CD4-positive, alpha-beta T cell treated with Interleukin-17A for 4 hours (primary cell): Measurements from ENCODE around the gene SFMBT2.

Experiments
- DNase-seq: peaks from one replicate; pipeline ENCODE4 v3.0.0-alpha.2; 2020; ENCODE audit warnings: mixed read lengths

The SFMBT2 gene

GRCh38 chr10:7293378-7293920 lies 117.4 kb downstream of the SFMBT2 start:
- no peak for DNase-seq

- DNase-seq = no peak
Observed at GRCh38 chr10:7291487-7292270, 119.2 kb downstream of the SFMBT2 start.

DNA sequence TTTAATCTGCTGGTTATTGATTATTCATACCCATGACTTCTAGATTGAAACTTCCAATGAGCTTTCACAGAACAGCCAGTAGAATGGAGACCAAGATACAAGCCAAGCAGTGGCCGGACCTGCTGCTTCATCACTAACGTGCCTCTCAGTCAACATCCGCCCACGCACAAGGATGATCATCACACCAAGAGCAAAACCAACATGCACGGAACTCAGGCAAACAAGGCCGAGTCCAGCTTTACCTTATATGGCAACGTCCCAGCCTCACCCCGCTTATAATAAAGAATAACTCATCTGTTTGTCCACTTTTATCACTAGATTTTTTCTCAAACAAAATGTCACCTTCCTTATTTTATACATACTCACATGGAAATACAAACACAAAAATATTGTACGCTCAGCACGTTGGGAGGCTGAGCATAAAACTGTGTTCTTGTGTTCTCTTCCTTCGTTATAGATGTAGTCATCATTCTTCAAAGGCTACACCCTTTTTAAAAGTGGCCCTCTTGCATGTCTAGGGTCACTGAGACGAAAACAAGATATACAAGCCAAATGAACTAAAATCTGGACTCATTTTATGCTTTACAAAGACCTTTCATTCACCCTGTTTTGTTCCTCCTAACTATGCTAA lies 122.7 kb downstream of the SFMBT2 start:
- no peak for DNase-seq

- no peak for DNase-seq
Observed at GRCh38 chr10:7287377-7287776, 123.5 kb downstream of the SFMBT2 start.

DNA sequence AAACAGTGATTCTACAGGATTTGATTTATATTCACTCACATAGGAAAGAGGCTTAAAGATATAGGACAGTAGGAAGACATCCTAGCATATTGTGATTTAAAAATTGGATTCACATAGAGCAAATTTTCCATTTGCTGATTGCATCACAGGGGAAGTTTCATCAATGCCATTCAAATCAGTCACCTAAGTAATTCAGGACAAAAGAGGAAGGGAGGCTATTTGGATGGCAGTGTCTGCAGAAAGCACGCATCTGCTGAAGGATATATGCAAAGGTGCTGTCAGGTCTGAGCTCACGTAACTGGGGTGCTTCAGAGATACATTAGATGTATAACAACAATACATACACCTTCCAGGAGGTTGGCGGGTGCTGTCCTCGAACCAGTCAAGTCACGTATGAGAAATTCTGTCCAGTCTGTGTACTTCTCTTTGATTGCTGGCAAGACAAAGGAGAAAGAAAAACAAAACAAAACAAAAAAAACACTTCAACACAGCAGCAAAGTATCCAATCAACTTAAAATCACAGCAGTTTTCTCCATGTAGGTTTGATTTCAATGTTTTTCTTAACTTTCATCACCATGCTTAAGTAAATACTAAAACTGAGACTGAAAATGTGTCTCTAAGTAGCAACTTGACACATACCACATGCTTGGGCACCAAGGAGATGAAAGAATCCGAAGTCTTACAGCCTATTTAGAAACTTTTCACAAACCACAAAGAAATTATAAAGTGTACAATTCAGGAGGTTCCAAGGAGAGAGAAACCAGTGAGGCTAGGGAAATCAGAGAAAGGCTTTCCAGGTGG lies 125.1 kb downstream of the SFMBT2 start:
- DNase-seq = no peak

GRCh38 chr10:7283246-7283645 lies 127.6 kb downstream of the SFMBT2 start:
- no peak for DNase-seq

DNA sequence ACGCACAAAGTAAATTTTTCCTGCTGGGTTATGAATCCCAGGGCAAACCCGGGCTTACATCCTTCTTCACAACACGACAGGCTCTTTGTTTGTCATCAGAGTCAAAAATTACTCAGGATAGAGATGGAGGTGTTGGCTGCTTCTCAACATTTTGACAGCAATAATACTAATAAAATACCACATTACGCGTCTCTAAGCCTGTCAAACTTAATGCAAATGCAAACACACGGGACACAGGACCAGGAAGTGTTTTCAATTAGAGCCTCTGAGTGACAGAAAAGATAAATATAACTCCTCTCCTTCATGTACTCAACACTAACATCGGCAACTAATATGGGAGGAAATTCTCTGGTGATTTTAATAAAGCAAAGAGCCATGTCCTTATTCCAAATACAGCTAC lies 128.4 kb downstream of the SFMBT2 start:
- no peak for DNase-seq

DNA sequence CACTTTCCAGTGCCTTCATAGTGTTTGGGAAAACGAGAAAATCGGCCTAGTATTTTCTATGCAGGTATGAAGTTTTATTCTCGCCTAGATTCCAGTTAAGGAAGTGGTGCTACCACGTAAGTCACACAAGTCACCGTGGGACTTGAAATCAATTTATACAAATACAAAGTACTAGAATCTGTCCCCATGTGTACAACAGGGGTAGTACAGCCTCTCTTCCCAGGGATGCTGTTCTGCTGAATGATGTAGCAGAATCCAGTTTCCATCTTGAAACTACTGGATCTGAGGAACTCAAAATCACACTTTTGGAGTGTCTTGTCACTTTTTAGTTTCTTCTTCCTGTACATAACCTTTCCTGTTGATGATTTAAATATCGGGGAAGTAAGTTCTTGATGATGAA lies 129.4 kb downstream of the SFMBT2 start:
- DNase-seq = no peak

DNA sequence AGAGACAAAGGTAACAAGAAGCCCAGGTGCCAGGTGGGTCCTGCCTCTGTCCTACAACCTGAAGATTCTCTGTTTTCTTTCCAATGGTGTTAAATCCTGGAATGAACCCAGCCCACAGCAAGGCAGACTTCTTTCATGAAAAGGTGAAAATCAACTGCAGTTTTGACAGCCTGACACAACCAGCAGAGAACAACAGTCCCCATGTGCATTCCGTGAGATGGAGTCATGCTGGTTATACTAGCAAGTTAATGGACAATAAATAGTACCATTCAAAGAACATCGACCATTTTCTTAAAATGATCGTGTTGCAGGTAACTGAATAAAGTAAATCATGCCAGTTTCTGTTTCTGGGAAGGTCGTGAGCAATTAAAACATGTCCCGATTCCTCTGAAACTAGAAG lies 131.5 kb downstream of the SFMBT2 start:
- no peak for DNase-seq

DNA sequence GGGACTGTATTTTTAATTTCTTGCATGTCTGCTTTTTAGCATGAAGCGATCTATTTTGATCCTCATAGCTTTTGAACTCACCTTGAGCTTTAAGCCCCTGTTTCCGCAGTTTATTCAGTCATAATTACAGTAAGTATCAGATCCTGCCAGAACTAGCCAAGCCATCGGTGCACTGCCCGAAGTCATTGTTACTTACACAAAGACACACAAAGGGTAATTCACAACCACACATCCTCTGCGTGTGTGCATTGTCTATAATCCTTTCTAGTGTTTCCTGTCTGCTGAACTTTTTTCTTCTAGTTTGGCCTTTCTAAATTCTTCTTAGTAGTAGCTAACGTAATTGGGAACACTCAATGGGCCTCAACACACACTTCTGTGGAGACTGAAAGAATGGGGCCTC lies 133.0 kb downstream of the SFMBT2 start:
- no peak for DNase-seq

- DNase-seq = no peak
Observed at GRCh38 chr10:7277432-7277831, 133.4 kb downstream of the SFMBT2 start.

DNA sequence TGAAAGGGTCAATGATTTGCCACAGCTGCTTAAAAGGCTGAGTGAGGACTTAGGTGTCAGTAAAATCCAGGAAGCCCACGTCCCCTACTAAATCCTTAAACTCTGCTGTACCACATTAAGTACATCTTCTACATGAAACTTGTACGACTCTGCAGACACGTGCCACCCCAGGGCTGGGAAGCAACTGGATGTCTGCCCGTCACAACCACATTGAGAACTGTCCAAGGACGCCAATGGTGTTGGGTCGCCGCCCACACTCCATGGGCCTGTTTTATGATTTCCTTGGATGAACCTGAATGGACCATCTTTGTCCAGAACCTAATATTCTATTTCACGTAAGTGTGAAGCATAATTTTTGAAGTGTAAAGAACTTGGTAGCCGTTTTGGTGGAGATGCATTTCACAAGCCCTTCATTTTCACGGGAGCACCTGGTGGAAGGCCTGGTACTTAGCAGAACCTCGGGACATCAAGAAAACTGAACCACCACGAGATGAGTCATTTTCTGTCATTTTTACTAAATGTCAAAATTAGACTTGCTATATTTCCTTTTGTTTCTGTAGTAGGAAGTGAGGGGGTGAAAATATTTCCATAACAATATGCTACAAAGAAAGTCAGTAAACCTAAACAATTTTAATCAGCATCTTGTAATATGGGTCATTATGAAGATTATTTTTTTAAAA lies 134.9 kb downstream of the SFMBT2 start:
- peak; percentile 14 for DNase-seq

DNA sequence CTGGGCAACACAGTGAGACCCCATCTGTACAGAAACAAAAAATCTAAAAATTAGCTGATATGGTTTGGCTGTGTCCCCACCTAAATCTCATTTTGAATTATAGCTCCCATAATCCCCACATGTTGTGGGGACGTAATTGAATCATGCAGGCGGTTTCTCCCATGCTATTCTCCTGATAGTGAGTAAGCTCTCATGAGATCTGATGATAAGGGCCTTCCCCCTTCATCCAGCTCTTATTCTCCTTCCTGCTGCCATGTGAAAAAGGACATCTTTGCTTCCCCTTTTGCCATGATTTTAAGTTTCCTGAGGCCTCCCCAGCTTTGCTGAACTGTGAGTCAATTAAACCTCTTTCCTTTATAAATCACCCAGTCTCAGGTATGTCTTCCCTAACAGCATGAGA lies 136.5 kb downstream of the SFMBT2 start:
- DNase-seq = no peak

GRCh38 chr10:7272008-7272407 lies 138.8 kb downstream of the SFMBT2 start:
- DNase-seq = peak; percentile 50

- no peak for DNase-seq
Observed at GRCh38 chr10:7269988-7270387, 140.8 kb downstream of the SFMBT2 start.

GRCh38 chr10:7267142-7267541 lies 143.7 kb downstream of the SFMBT2 start:
- DNase-seq = no peak

GRCh38 chr10:7265396-7266123 lies 145.3 kb downstream of the SFMBT2 start:
- DNase-seq = no peak

DNA sequence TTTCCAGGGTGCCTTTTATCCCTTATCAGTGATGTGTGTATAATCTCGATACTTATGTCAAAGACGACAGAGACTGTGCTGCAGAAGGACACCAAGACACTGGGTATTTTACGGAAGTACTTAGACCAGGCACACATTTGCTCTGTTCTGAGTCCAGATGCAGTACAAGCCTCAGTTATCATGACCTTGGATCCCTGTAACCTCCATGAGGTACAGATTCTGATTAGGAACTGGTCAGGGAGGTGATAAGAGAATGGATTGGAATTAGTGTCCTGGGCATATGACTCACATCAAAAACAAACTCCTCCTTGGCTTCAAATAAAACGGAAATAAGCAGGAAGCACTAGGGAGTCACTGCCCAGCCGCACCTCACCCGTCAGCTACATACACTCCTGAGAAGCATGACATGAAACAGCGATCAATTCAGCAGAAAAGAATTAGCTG lies 146.5 kb downstream of the SFMBT2 start:
- DNase-seq = no peak

DNA sequence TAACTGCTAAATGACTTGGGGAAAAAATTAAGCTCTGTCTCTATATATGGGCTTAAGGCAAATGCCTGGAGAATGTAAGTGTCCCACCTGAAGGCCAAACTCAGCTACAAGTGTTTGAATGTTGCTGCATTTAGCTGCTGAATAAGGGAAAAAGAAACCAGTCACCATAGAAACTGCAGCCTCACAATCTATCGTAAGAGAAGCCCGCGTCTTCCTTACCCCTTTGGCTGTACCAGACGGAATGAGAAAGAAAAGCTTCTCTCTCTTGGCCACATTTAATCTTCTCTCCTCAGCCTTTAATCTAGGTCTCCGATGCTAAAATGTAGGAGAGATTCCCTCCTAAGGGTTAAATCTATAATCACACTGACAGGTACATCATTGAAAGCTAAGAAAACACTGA lies 147.2 kb downstream of the SFMBT2 start:
- no peak for DNase-seq

GRCh38 chr10:7261351-7261750 lies 149.5 kb downstream of the SFMBT2 start:
- no peak for DNase-seq

GRCh38 chr10:7260912-7261311 lies 149.9 kb downstream of the SFMBT2 start:
- no peak for DNase-seq

DNA sequence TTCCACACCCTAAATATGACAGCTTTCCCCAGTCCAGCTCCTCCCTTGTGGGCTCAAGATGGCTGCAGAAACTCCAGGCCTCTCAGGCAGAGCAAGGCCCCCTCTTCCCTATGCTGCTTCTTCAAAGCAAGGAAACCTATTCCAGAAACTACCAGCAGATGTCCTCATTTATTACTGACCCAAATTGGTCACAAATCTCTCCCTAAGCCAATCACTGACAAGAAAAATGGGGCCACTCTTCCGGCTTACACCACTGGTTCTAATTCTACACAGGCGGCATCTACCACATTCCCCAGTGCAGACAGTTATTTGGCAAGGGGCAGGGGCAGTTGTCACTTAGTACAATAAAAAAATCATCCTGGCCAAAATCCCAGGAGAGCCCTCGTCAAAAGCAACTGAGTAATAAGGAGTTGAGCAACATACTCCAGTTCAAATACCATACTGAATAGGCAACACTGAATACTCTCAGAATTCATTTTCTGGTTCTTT lies 150.4 kb downstream of the SFMBT2 start:
- peak; percentile 23 for DNase-seq
